Upper lobe of left lung (tissue), 6 donors: ENCODE results near the gene MIPOL1. TPM values are rescaled to one million over a fixed set of nuclear protein-coding genes. Genes with fewer than 3 reads are reported as not detected.
"Not testable (repeated sequence)": the region's sequence is repeated elsewhere in the genome, so short reads cannot be mapped to it uniquely, and the experiment has no call there.

Source experiments
- ATAC-seq, 2 donors: fragments of 200-7000 bp; cut with Tn5 transposase; one replicate each; pipeline ENCODE4 v1.9.1; 2022; ENCODE audit warnings: mild to moderate bottlenecking in 2 of 2, moderate library complexity in 2 of 2; ENCODE audit not compliant: low FRiP score in 2 of 2
- DNase-seq, 2 donors: peaks; one replicate each; pipeline ENCODE4 v3.0.0-alpha.2; 2019 to 2020
- H3K27ac ChIP-seq, 4 donors: fragments of 200-600 bp; sonication (generic); one replicate each; pipeline ENCODE4 v1.5.1; 2016 to 2019
- H3K27me3 ChIP-seq, 4 donors: fragments of 200-600 bp; sonication (generic); one replicate each; pipeline ENCODE4 v1.5.1; 2017 to 2019
- H3K36me3 ChIP-seq, 4 donors: fragments of 200-600 bp; sonication (generic); one replicate each; pipeline ENCODE4 v1.5.1; 2016 to 2019
- H3K4me1 ChIP-seq, 4 donors: fragments of 200-600 bp; sonication (generic); one replicate each; pipeline ENCODE4 v1.5.1; 2018 to 2019
- H3K4me3 ChIP-seq, 4 donors: fragments of 200-600 bp; sonication (generic); one replicate each; pipeline ENCODE4 v1.5.1; 2017 to 2019; ENCODE audit warnings: mild to moderate bottlenecking in 2 of 4, moderate library complexity in 1 of 4
- H3K9me3 ChIP-seq, 4 donors: fragments of 200-600 bp; sonication (generic); one replicate each; pipeline ENCODE4 v1.5.1; 2018 to 2019
- CTCF ChIP-seq, 6 experiments: fragments of 450-650 bp in 4 of 6; fragments of 200-600 bp in 2 of 6; sonication (generic) in 2 of 6; IDR thresholded peaks; one replicate each; pipeline ENCODE4 v1.5.1; 2016 to 2019; ENCODE audit warnings: antibody characterized with exemption in 6 of 6
- EP300 ChIP-seq, 4 donors: sonication (generic); formaldehyde crosslinking; IDR thresholded peaks; one replicate each; pipeline ENCODE4 v1.5.1; 2017; ENCODE audit warnings: antibody characterized with exemption in 4 of 4, control low read depth in 2 of 4
- POLR2A ChIP-seq, 4 donors: fragments of 450-650 bp; IDR thresholded peaks; one replicate each; pipeline ENCODE4 v1.5.1; 2016 to 2017; ENCODE audit warnings: antibody characterized with exemption in 4 of 4, mild to moderate bottlenecking in 2 of 4
- POLR2AphosphoS5 ChIP-seq, 2 donors: sonication (generic); formaldehyde crosslinking; IDR thresholded peaks; one replicate each; pipeline ENCODE4 v1.5.1; 2017; ENCODE audit warnings: antibody characterized with exemption in 2 of 2
- WGBS, 2 donors: methylation state at CpG; one replicate each; pipeline ENCODE4 v1.1.5; 2017 to 2018; 5-methylcytosine and 5-hydroxymethylcytosine counted together
- total RNA-seq, 6 donors: library from RNA; depleted of rRNA in 4 of 6; stranded (reverse); fragments of >200 nt in 4 of 6; gene quantifications; one replicate each; pipeline versions ENCODE4 v1.1.0 to v1.2.1, GENCODE V29; 2016 to 2021
- donor health status: DM: no; HTN: no; CAD: no; lungs with moderate emphysema.
- donor health status: DM: no; HTN: yes; CAD: no; lungs with severe emphysema.

The MIPOL1 gene
- total RNA-seq, 6 donors from 2014 or later, result 4.1 to 32.6 (median 8.4) TPM

DNA sequence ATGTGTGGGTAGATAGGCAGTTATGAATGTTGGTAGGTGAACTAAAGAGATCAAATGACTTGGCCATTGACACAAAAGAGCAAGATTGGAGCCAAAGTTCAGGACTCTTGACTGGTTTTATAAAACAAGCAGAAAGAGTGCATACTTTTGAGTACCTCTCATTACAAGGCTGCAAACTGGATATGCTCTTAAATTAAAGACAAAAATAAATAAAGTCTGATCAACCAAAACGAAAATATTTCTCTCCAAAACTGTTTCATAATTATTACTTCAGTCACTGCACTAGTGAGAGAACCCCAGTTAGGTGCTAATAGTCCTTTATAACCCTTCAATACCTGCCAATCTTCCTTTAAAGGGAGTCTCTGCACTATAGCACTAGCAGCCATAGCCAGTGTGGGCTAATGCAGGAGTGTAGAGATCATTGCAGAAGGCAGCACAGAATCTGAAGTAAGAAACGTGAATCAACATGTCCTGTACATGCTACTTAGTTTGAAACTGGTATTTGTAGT is 250.2 kb downstream of the MIPOL1 start:
- H3K4me1 ChIP-seq, result peaks cover 0 to 10% (median 0%) of the 10 kb centered on the region in 4 donors
- no peaks in the 10 kb centered on the region for H3K36me3 ChIP-seq
- no peak for DNase-seq
- no peak for ATAC-seq
- no peak overlapping the region for H3K27ac ChIP-seq
- TF ChIP-seq POLR2A (IDR thresholded peaks at IDR 0.05), result no peak
- no peak for TF ChIP-seq EP300 (IDR thresholded peaks at IDR 0.05)
- no peak for TF ChIP-seq CTCF (IDR thresholded peaks at IDR 0.05)
- no peak for TF ChIP-seq POLR2AphosphoS5 (IDR thresholded peaks at IDR 0.05)
- no peak overlapping the region for H3K4me3 ChIP-seq
- H3K27me3 ChIP-seq, result no peaks in the 10 kb centered on the region
- WGBS, 2 donors, result 37 to 38% methylated on average over 2 of the region's 2 CpGs
- H3K9me3 ChIP-seq, result no peaks in the 10 kb centered on the region

GRCh38 chr14:37452323-37452722 is 254.6 kb downstream of the MIPOL1 start:
- no peaks in the 10 kb centered on the region for H3K36me3 ChIP-seq
- H3K4me1 ChIP-seq, result peaks cover 0 to 10% (median 0%) of the 10 kb centered on the region in 4 donors
- H3K9me3 ChIP-seq, result no peaks in the 10 kb centered on the region
- no peaks in the 10 kb centered on the region for H3K27me3 ChIP-seq
- ATAC-seq, result no peak
- no peak overlapping the region for H3K27ac ChIP-seq
- H3K4me3 ChIP-seq, result no peak overlapping the region
- DNase-seq, result no peak
- TF ChIP-seq POLR2AphosphoS5 (IDR thresholded peaks at IDR 0.05) (no peak), CTCF (IDR thresholded peaks at IDR 0.05) (no peak), EP300 (IDR thresholded peaks at IDR 0.05) (no peak), POLR2A (IDR thresholded peaks at IDR 0.05) (no peak)

- no peak overlapping the region for H3K27ac ChIP-seq
- no peak overlapping the region for H3K4me3 ChIP-seq
- no peaks in the 10 kb centered on the region for H3K4me1 ChIP-seq
- WGBS, 2 donors, result 60 to 93% methylated on average over 1 of the region's 1 CpG
- no peaks in the 10 kb centered on the region for H3K9me3 ChIP-seq
- no peaks in the 10 kb centered on the region for H3K27me3 ChIP-seq
- DNase-seq (no peak), ATAC-seq (no peak)
- H3K36me3 ChIP-seq, result no peaks in the 10 kb centered on the region
- TF ChIP-seq EP300 (IDR thresholded peaks at IDR 0.05) (no peak), CTCF (IDR thresholded peaks at IDR 0.05) (no peak), POLR2A (IDR thresholded peaks at IDR 0.05) (no peak), POLR2AphosphoS5 (IDR thresholded peaks at IDR 0.05) (no peak)
Measured at GRCh38 chr14:37453985-37454384, 256.2 kb downstream of the MIPOL1 start.

- no peaks in the 10 kb centered on the region for H3K4me1 ChIP-seq
- ATAC-seq, result no peak
- H3K9me3 ChIP-seq, result peaks cover 0 to 7% (median 0%) of the 10 kb centered on the region in 4 donors
- no peaks in the 10 kb centered on the region for H3K36me3 ChIP-seq
- H3K27ac ChIP-seq, result no peak overlapping the region
- no peaks in the 10 kb centered on the region for H3K27me3 ChIP-seq
- H3K4me3 ChIP-seq, result no peak overlapping the region
- TF ChIP-seq POLR2A (IDR thresholded peaks at IDR 0.05) (no peak), POLR2AphosphoS5 (IDR thresholded peaks at IDR 0.05) (no peak), CTCF (IDR thresholded peaks at IDR 0.05) (no peak), EP300 (IDR thresholded peaks at IDR 0.05) (no peak)
- DNase-seq, result no peak
Measured at GRCh38 chr14:37457334-37457733, 259.6 kb downstream of the MIPOL1 start.

- not testable (repeated sequence) for H3K27ac ChIP-seq, DNase-seq, H3K4me1 ChIP-seq, ATAC-seq, H3K9me3 ChIP-seq, H3K4me3 ChIP-seq, H3K36me3 ChIP-seq, H3K27me3 ChIP-seq
- 96 to 100% methylated on average over 1 of the region's 1 CpG for WGBS, 2 donors
Measured at GRCh38 chr14:37462426-37462825, 264.7 kb downstream of the MIPOL1 start.
